Measurements from ENCODE around the gene UBL4A. TPM values are rescaled to one million over a fixed set of nuclear protein-coding genes. Genes with fewer than 3 reads are reported as not detected.

Gene UBL4A
- total and polyA plus RNA-seq, 9 of the 15 experiments (the other 6 are each of a cell fraction or from before 2014, with no cell fraction given), result 15.2 to 140 (median 100) TPM

- TF ChIP-seq VEZF1 (CRISPR knock-in tag; IDR thresholded peaks at IDR 0.05) (peak; percentile 61), LEF1 (IDR thresholded peaks at IDR 0.05) (peak; percentile 59; the same call in 1 of the 2 replicates), ZNF316 (IDR thresholded peaks at IDR 0.05) (peak; percentile 99), ZEB2 (IDR thresholded peaks at IDR 0.05) (peak; percentile 77), RCOR1 (IDR thresholded peaks at IDR 0.05; ENCODE audit: borderline replicate concordance in 1 of 2, low read depth in 2 of 2, low read length in 2 of 2) (peak in 1 of 2 experiments; percentile 83; a peak in 2 of 4 replicates), NCOA6 (IDR thresholded peaks at IDR 0.05) (no peak), CBFA2T2 (conservative IDR thresholded peaks at IDR 0.05) (peak; percentile 82), MEIS2 (IDR thresholded peaks at IDR 0.05; ENCODE audit: partially characterized antibody) (peak; percentile 83), ZNF395 (CRISPR knock-in tag; IDR thresholded peaks at IDR 0.05) (peak; percentile 17; the same call in 1 of the 2 replicates), CBX3 (IDR thresholded peaks at IDR 0.05; ENCODE audit: borderline replicate concordance in 1 of 2, low read length in 2 of 2) (0 out of 3 replicates have a peak, but pooled peaks of 1 of the 2 experiments have one; percentile 25), ZNF778 (CRISPR knock-in tag; IDR thresholded peaks at IDR 0.05) (no peak), ATF7 (IDR thresholded peaks at IDR 0.05) (peak; percentile 58; the same call in 1 of the 2 replicates), MCM5 (IDR thresholded peaks at IDR 0.05; ENCODE audit: low read depth) (no peak), ATF6 (CRISPR knock-in tag; IDR thresholded peaks at IDR 0.05) (no peak), PHB (CRISPR knock-in tag; IDR thresholded peaks at IDR 0.05) (no peak), MBD1 (CRISPR knock-in tag; IDR thresholded peaks at IDR 0.05) (no peak), MECOM (CRISPR knock-in tag; IDR thresholded peaks at IDR 0.05) (0 out of 2 replicates have a peak, but pooled peaks have one; percentile 10), PHF8 (IDR thresholded peaks at IDR 0.05; ENCODE audit: borderline replicate concordance, low read length) (no peak), NUFIP1 (IDR thresholded peaks at IDR 0.05; ENCODE audit: partially characterized antibody) (no peak), ETV1 (tag; conservative IDR thresholded peaks at IDR 0.05; ENCODE audit: low read depth) (no peak), TCF7L2 (IDR thresholded peaks at IDR 0.05; ENCODE audit: low read depth, low read length) (no peak), FOS (IDR thresholded peaks at IDR 0.05; ENCODE audit: extremely low read depth, insufficient read length) (no peak), ZNF124 (CRISPR knock-in tag; IDR thresholded peaks at IDR 0.05) (no peak), TBL1XR1 (IDR thresholded peaks at IDR 0.05; ENCODE audit: low read length in 2 of 2) (peak; percentile 27 to 73; a peak in 2 of 4 replicates)
Observed at GRCh38 chrX:154495472-154495922, 9.1 kb upstream of the UBL4A start (continued).
